A673 (cell line): ENCODE measurements around the gene TRPV4.

Source experiments
- EZH2 ChIP-seq: fragments of 200-600 bp; sonication (generic); IDR thresholded peaks from 2 replicates; pipeline ENCODE4 v1.6.1; 2017; ENCODE audit warnings: borderline replicate concordance, low read depth, mild to moderate bottlenecking, mixed read lengths, antibody characterized with exemption, low read length; ENCODE audit not compliant: poor library complexity, severe bottlenecking
- TF ChIP-seq, protein P1 (sequence below): fragments of 300-800, 200-600 bp; sonication (generic); conservative IDR thresholded peaks from 2 replicates; pipeline ENCODE4 v1.5.1; 2017; ENCODE audit warnings: low read depth, mild to moderate bottlenecking, antibody characterized with exemption, low read length, moderate library complexity, mixed read lengths

DNA sequence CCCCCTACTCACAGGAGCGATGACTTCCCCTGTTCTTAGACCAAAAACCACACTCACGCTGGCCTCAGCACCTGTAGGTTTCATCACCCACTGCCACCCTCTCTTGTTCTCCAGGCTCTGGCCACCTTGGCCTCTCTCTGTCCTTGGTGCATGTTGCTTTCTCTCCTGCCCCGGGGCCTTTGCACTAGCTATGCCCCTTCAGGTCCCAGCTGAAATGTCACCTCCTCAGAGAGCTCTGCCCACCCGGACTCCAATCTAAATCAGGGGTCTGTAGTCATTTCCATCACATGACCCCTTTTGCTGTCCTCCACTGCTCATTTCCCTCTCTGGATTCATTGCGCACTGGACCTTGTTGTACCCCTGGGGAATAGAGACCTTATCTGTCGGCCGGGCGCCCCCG, 8.2 kb upstream of the TRPV4 start:
- TF ChIP-seq, protein P1, sequence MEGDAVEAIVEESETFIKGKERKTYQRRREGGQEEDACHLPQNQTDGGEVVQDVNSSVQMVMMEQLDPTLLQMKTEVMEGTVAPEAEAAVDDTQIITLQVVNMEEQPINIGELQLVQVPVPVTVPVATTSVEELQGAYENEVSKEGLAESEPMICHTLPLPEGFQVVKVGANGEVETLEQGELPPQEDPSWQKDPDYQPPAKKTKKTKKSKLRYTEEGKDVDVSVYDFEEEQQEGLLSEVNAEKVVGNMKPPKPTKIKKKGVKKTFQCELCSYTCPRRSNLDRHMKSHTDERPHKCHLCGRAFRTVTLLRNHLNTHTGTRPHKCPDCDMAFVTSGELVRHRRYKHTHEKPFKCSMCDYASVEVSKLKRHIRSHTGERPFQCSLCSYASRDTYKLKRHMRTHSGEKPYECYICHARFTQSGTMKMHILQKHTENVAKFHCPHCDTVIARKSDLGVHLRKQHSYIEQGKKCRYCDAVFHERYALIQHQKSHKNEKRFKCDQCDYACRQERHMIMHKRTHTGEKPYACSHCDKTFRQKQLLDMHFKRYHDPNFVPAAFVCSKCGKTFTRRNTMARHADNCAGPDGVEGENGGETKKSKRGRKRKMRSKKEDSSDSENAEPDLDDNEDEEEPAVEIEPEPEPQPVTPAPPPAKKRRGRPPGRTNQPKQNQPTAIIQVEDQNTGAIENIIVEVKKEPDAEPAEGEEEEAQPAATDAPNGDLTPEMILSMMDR = no peak
- no peak for TF ChIP-seq EZH2
